Osteocyte (in vitro differentiated cells): ENCODE results near the gene TRAPPC8. TPM values are rescaled to one million over a fixed set of nuclear protein-coding genes. Genes with fewer than 3 reads are reported as not detected.
"Not testable (repeated sequence)": the region's sequence is repeated elsewhere in the genome, so short reads cannot be mapped to it uniquely, and the experiment has no call there.

Experiments used
- DNase-seq: peaks from one replicate; pipeline ENCODE4 v3.0.0; 2021; ENCODE audit warnings: mixed read lengths; ENCODE audit not compliant: unreplicated experiment; ENCODE audit errors: extremely low spot score
- H3K27ac Mint-ChIP-seq: one replicate; pipeline ENCODE4 v1.8.0; 2021; ENCODE audit warnings: mild to moderate bottlenecking, mixed read lengths; ENCODE audit not compliant: unreplicated experiment
- H3K27me3 Mint-ChIP-seq: one replicate; pipeline ENCODE4 v1.8.0; 2021; ENCODE audit warnings: mixed read lengths; ENCODE audit not compliant: unreplicated experiment
- H3K36me3 Mint-ChIP-seq: one replicate; pipeline ENCODE4 v1.8.0; 2021; ENCODE audit warnings: mixed read lengths; ENCODE audit not compliant: unreplicated experiment
- H3K4me1 Mint-ChIP-seq: one replicate; pipeline ENCODE4 v1.8.0; 2021; ENCODE audit warnings: mixed read lengths; ENCODE audit not compliant: unreplicated experiment
- H3K4me3 Mint-ChIP-seq: one replicate; pipeline ENCODE4 v1.8.0; 2021; ENCODE audit warnings: mild to moderate bottlenecking, moderate library complexity, mixed read lengths; ENCODE audit not compliant: unreplicated experiment
- H3K9me3 Mint-ChIP-seq: one replicate; pipeline ENCODE4 v1.8.0; 2021; ENCODE audit warnings: mixed read lengths; ENCODE audit not compliant: unreplicated experiment
- CTCF ChIP-seq: fragments of 200-600 bp; sonication (generic); IDR thresholded peaks from 2 replicates; pipeline ENCODE4 v1.5.0; 2021; ENCODE audit warnings: antibody characterized with exemption, mild to moderate bottlenecking, moderate library complexity
- total RNA-seq: library from RNA; stranded (reverse); gene quantifications from 2 replicates; pipeline ENCODE4 v1.2.1, GENCODE V29; 2021

Gene TRAPPC8
- total RNA-seq, 1 donor from 2014 or later, result 40.7 TPM

GRCh38 chr18:31929273-31929672, 13.7 kb downstream of the TRAPPC8 start:
- Mint-ChIP-seq H3K36me3 (peaks cover 19% of the 10 kb centered on the region), H3K27me3 (no peaks in the 10 kb centered on the region), H3K9me3 (no peaks in the 10 kb centered on the region), H3K4me3 (no peak overlapping the region), H3K4me1 (peaks cover 13% of the 10 kb centered on the region), H3K27ac (no peak overlapping the region)
- no peak for DNase-seq
- TF ChIP-seq CTCF, result no peak

- not testable (repeated sequence) for H3K4me3 Mint-ChIP-seq, H3K27me3 Mint-ChIP-seq, DNase-seq, H3K27ac Mint-ChIP-seq, H3K9me3 Mint-ChIP-seq
- H3K4me1 Mint-ChIP-seq, result peaks cover 12% of the 10 kb centered on the region
- H3K36me3 Mint-ChIP-seq, result peaks cover 22% of the 10 kb centered on the region
Observed at GRCh38 chr18:31926988-31927387, 15.9 kb downstream of the TRAPPC8 start.

- Mint-ChIP-seq H3K27ac (no peak overlapping the region), H3K4me1 (no peaks in the 10 kb centered on the region), H3K4me3 (no peak overlapping the region), H3K36me3 (peaks cover 23% of the 10 kb centered on the region), H3K9me3 (no peaks in the 10 kb centered on the region), H3K27me3 (no peaks in the 10 kb centered on the region)
- TF ChIP-seq CTCF, result no peak
- DNase-seq, result no peak
Observed at GRCh38 chr18:31920277-31920676, 22.7 kb downstream of the TRAPPC8 start.

GRCh38 chr18:31919366-31919765, 23.6 kb downstream of the TRAPPC8 start:
- H3K9me3 Mint-ChIP-seq, H3K27me3 Mint-ChIP-seq, H3K4me1 Mint-ChIP-seq, H3K4me3 Mint-ChIP-seq, H3K27ac Mint-ChIP-seq, DNase-seq: not testable (repeated sequence)
- H3K36me3 Mint-ChIP-seq, result peaks cover 26% of the 10 kb centered on the region

GRCh38 chr18:31918733-31919132, 24.2 kb downstream of the TRAPPC8 start:
- Mint-ChIP-seq H3K27ac (no peak overlapping the region), H3K36me3 (peaks cover 26% of the 10 kb centered on the region), H3K27me3 (no peaks in the 10 kb centered on the region), H3K4me3 (no peak overlapping the region), H3K9me3 (no peaks in the 10 kb centered on the region), H3K4me1 (no peaks in the 10 kb centered on the region)
- no peak for DNase-seq
- TF ChIP-seq CTCF, result no peak

GRCh38 chr18:31901063-31901462, 41.9 kb downstream of the TRAPPC8 start:
- Mint-ChIP-seq H3K27ac (no peak overlapping the region), H3K9me3 (no peaks in the 10 kb centered on the region), H3K4me1 (peaks cover 4% of the 10 kb centered on the region), H3K27me3 (no peaks in the 10 kb centered on the region), H3K36me3 (peaks cover 40% of the 10 kb centered on the region), H3K4me3 (no peak overlapping the region)
- DNase-seq, result no peak
- TF ChIP-seq CTCF, result no peak

- not testable (repeated sequence) for DNase-seq, H3K9me3 Mint-ChIP-seq, H3K27me3 Mint-ChIP-seq, H3K27ac Mint-ChIP-seq, H3K4me1 Mint-ChIP-seq, H3K4me3 Mint-ChIP-seq
- H3K36me3 Mint-ChIP-seq, result peaks cover 48% of the 10 kb centered on the region
Observed at GRCh38 chr18:31899771-31900170, 43.2 kb downstream of the TRAPPC8 start.
